ENCODE data around the gene PAQR9.

PAQR9 gene

GRCh38 chr3:142929890-142930289, 33.6 kb downstream of the PAQR9 start:
- Mint-ChIP-seq H3K4me3 (no peak overlapping the region), H3K4me1 (ENCODE audit: low read depth) (no peaks in the 10 kb centered on the region), H3K27me3 (peaks cover 8% of the 10 kb centered on the region), H3K9me3 (ENCODE audit: low read depth) (no peaks in the 10 kb centered on the region), H3K36me3 (peaks cover 2% of the 10 kb centered on the region), H3K27ac (no peak overlapping the region)

DNA sequence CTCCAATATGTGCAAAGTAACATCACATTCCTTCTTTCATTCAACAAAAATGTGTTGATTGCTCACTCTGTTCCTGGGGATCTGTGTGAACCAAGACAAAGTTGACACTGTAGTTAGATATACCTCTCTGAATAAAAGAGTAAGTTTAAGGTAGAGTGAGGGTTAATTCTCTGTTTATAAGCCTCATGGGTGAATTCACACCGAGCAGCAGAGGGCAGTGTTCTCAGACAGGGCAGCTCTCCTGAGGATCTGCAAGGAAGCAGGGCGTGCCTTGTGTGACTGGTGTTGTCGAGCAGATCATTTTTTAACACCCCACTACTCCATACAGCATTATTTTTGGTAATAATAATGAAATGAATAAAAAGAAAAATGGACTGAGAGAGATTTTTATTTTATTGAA, 34.4 kb downstream of the PAQR9 start:
- H3K27me3 Mint-ChIP-seq, result peaks cover 13% of the 10 kb centered on the region
- H3K9me3 Mint-ChIP-seq (ENCODE audit: low read depth), result peaks cover 3% of the 10 kb centered on the region
- H3K36me3 Mint-ChIP-seq, result peaks cover 7% of the 10 kb centered on the region
- H3K27ac Mint-ChIP-seq, result no peak overlapping the region
- H3K4me3 Mint-ChIP-seq, result no peak overlapping the region
- no peaks in the 10 kb centered on the region for H3K4me1 Mint-ChIP-seq (ENCODE audit: low read depth)

DNA sequence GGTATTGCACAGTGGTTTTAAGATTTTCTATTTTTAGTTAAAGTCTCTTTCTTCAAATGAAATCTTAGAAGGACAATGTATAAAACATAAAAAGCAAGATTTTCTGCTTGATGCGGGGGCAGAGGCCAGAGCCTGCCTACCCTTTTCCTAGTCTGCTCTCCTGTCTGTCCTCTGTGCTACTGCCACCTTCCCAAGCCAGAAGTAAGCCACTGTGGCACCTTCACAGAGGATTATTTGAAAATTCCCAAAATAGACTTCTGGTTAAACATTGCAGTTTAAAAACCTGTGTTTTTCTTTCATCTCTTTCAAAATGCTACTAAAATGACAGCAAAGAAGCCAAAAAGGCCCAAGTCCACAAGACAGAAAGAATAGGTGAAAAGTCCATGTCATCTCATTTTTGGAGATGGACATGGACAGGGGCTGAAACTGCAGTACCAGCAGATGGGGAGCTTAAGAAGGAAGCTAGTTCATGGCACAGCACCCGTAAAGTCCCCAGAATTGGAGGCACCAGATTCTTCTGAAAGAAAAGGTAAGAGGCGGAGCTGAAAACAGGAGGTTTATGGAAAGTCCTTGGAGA, 37.0 kb downstream of the PAQR9 start:
- Mint-ChIP-seq H3K27ac (no peak overlapping the region), H3K36me3 (peaks cover 11% of the 10 kb centered on the region), H3K9me3 (ENCODE audit: low read depth) (peaks cover 3% of the 10 kb centered on the region), H3K4me1 (ENCODE audit: low read depth) (no peaks in the 10 kb centered on the region), H3K27me3 (peaks cover 21% of the 10 kb centered on the region), H3K4me3 (no peak overlapping the region)

- Mint-ChIP-seq H3K4me3 (no peak overlapping the region), H3K27ac (no peak overlapping the region), H3K4me1 (ENCODE audit: low read depth) (no peaks in the 10 kb centered on the region), H3K9me3 (ENCODE audit: low read depth) (peaks cover 3% of the 10 kb centered on the region), H3K36me3 (peaks cover 11% of the 10 kb centered on the region), H3K27me3 (peaks cover 22% of the 10 kb centered on the region)
Measured at GRCh38 chr3:142925140-142925539, 38.3 kb downstream of the PAQR9 start.

DNA sequence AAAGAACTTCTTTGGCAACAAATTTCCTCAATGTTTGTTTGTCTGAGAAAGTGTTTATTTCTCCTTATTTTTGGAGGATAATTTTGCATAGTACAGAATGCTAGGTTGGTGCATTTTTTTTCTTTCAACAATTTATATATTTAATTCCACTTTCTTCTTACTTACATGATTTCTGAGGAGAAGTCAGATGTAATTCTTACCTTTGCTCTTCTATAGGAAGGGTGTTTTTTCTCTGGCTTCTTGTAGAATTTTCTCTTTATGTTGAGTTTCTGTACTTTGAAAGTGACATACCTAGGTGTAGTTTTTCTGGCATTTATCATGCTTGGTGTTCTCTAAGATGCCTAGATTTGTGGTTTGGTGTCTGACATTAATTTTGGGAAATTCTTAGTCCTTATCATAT, 39.8 kb downstream of the PAQR9 start:
- Mint-ChIP-seq H3K4me3 (no peak overlapping the region), H3K9me3 (ENCODE audit: low read depth) (peaks cover 3% of the 10 kb centered on the region), H3K27me3 (peaks cover 25% of the 10 kb centered on the region), H3K4me1 (ENCODE audit: low read depth) (no peaks in the 10 kb centered on the region), H3K36me3 (peaks cover 11% of the 10 kb centered on the region), H3K27ac (no peak overlapping the region)

DNA sequence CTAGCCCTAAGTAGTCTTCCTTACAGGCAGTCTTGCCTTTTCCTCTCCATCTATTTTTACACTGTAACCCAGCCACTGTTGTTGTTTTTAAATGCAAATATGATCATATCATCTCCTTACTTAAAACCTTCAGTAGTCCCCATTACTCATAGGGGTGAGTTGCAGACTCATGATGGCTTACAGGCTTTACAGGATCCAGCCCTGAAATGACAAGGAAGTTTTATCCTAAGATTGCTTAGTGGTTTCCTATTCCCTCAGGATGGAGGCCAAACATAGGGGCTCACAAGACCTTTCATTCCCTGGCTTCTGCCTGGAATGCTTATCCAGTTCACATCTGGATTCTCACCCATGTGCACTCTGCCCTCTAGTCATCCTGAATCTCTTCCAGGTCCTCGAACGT, 46.9 kb downstream of the PAQR9 start:
- H3K36me3 Mint-ChIP-seq, result no peaks in the 10 kb centered on the region
- H3K9me3 Mint-ChIP-seq (ENCODE audit: low read depth), result no peaks in the 10 kb centered on the region
- peaks cover 5% of the 10 kb centered on the region for H3K27me3 Mint-ChIP-seq
- no peaks in the 10 kb centered on the region for H3K4me1 Mint-ChIP-seq (ENCODE audit: low read depth)
- no peak overlapping the region for H3K27ac Mint-ChIP-seq
- no peak overlapping the region for H3K4me3 Mint-ChIP-seq

DNA sequence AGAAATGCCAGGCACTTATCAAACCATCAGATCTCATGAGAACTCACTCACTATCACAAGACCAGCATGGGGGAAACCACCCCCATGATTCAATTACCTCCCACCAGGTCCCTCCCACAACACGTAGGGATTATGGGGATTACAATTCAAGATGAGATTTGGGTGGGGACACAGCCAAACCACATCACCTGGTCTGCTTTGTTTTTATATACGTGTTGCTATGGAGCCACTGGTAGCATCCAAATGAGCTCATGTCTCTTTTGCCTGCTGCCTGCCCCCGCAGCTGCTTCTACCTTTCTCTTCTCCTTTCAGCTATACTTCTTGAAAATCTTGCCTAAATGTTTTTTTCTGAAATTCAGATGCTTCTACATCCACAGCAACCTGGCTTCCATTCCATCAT, 47.8 kb downstream of the PAQR9 start:
- H3K4me1 Mint-ChIP-seq (ENCODE audit: low read depth), result no peaks in the 10 kb centered on the region
- no peaks in the 10 kb centered on the region for H3K9me3 Mint-ChIP-seq (ENCODE audit: low read depth)
- no peak overlapping the region for H3K27ac Mint-ChIP-seq
- peaks cover 5% of the 10 kb centered on the region for H3K27me3 Mint-ChIP-seq
- no peaks in the 10 kb centered on the region for H3K36me3 Mint-ChIP-seq
- H3K4me3 Mint-ChIP-seq, result no peak overlapping the region

DNA sequence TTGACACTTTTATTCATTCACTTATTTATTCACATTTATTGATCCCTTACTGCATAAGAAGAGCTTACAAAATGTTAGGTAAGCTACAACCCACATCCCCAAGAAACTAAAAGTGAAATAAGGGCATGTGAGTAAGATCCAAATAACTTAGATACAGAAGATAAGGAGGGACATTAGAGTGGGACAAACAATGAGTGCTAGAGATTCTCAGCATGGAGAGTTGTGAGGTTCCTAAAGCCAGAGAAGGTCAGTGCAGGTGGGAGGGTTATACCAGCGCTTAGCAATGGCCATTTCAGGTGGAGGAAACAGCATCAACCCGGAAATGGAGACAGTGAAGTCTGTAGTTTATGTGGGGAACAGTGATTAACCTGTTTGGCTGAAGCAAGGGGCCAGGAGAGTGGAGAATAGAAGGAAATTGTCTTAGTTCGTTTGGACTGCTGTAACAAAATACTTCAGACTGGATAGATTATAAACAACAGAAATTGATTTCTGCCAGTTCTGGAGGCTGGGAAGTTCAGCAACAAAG, 49.1 kb downstream of the PAQR9 start:
- Mint-ChIP-seq H3K27ac (no peak overlapping the region), H3K9me3 (ENCODE audit: low read depth) (no peaks in the 10 kb centered on the region), H3K36me3 (no peaks in the 10 kb centered on the region), H3K4me1 (ENCODE audit: low read depth) (no peaks in the 10 kb centered on the region), H3K27me3 (peaks cover 1% of the 10 kb centered on the region), H3K4me3 (no peak overlapping the region)

- H3K27me3 Mint-ChIP-seq, result peaks cover 3% of the 10 kb centered on the region
- no peak overlapping the region for H3K4me3 Mint-ChIP-seq
- no peaks in the 10 kb centered on the region for H3K36me3 Mint-ChIP-seq
- no peaks in the 10 kb centered on the region for H3K9me3 Mint-ChIP-seq (ENCODE audit: low read depth)
- no peak overlapping the region for H3K27ac Mint-ChIP-seq
- H3K4me1 Mint-ChIP-seq (ENCODE audit: low read depth), result no peaks in the 10 kb centered on the region
Measured at GRCh38 chr3:142913432-142913831, 50.0 kb downstream of the PAQR9 start.

DNA sequence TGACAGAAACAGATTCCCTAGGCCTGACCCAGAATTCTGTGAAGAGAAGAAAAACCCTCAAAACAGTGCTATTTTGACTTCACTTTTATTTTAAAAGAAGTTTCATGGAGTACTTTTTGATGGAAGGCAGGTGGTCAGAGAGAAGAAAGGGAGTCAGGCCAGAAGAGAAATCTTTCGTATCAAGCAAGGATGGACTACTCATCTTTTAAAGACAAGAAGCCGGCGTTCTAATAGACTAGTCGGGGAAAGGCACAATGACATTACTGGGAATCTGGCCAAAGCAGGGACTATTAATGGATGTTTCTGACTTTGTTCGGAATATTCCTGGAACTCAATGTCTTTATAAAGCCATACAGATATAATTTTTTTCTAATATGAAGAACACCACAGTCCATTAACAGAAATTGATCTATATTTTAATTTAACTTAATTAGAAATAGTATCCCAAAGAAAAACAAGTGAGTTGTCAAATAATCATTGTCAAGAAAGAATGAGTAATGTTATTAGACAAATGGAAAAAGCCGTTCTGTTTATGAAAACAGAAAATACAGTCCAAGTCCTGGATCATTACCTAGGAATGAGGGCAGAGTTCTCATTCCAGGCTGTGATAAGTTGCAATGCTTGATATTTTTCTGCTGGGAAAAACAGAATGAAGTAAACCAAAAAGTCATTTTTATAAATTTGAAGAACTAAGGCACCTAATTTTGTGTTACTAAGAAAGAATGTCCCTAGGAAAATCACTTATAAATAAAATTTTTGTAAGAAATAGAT, 50.9 kb downstream of the PAQR9 start:
- H3K4me3 Mint-ChIP-seq, result no peak overlapping the region
- H3K27ac Mint-ChIP-seq, result no peak overlapping the region
- no peaks in the 10 kb centered on the region for H3K4me1 Mint-ChIP-seq (ENCODE audit: low read depth)
- H3K9me3 Mint-ChIP-seq (ENCODE audit: low read depth), result no peaks in the 10 kb centered on the region
- peaks cover 7% of the 10 kb centered on the region for H3K27me3 Mint-ChIP-seq
- no peaks in the 10 kb centered on the region for H3K36me3 Mint-ChIP-seq

All from activated naive CD8-positive, alpha-beta T cell (primary cell).